Upper lobe of left lung (tissue), 4 donors: ENCODE data around the gene TCEA3.
A peak's percentile ranks its signal among the peaks of the same experiment; 100 is the strongest.

Experiments used
- EP300 ChIP-seq, 4 donors: sonication (generic); formaldehyde crosslinking; IDR thresholded peaks; one replicate each; pipeline ENCODE4 v1.5.1; 2017; ENCODE audit warnings: antibody characterized with exemption in 4 of 4, control low read depth in 2 of 4
- POLR2AphosphoS5 ChIP-seq, 2 donors: sonication (generic); formaldehyde crosslinking; IDR thresholded peaks; one replicate each; pipeline ENCODE4 v1.5.1; 2017; ENCODE audit warnings: antibody characterized with exemption in 2 of 2
- TF ChIP-seq, protein P1 (sequence below), 6 experiments: fragments of 450-650 bp in 4 of 6; fragments of 200-600 bp in 2 of 6; sonication (generic) in 2 of 6; IDR thresholded peaks; one replicate each; pipeline ENCODE4 v1.5.1; 2016 to 2019; ENCODE audit warnings: antibody characterized with exemption in 6 of 6

DNA sequence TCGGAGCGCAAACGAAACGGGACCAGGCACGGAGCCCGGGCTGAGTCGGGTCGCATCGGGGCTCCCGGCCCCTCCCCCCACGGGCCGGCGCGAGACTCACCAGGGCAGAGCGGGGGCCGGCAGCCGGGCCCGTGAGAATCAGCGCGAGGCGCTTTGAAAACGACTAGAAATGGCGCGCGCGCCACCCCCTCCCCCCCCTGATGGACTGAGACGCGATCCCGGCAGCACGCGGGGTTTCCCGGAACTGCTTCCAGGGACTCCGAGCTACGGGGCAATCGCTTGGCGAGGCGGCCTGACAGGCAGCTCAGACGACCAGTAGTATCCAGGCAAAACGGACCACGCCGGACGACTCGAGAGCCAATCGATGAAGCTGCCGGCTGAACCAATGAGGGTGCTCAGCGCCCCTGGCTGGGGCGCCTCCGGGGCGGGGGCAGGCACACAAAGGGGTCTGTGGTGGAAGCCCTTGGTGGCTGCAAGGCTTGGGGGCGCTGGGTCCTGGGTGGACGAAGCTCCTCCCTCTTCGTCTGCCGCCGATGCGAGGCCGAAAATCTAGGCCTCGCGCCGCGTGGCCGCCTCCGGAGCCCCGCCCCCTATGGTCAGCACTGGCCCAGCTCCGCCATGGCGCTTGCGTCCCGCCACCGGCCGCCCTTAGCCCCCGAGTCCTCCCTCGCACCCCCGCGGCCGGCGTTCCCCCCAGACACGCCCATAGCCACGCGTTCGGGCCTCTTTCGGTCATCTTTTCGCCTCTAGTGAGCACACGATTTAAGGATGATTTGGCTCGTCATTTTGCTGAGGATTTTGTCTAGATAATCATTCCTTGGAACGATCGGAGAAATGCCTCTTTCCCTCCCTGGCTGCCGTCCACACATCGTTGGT lies 80.2 kb downstream of the TCEA3 start, which contains the start of gene HNRNPR:
- TF ChIP-seq, protein P1, sequence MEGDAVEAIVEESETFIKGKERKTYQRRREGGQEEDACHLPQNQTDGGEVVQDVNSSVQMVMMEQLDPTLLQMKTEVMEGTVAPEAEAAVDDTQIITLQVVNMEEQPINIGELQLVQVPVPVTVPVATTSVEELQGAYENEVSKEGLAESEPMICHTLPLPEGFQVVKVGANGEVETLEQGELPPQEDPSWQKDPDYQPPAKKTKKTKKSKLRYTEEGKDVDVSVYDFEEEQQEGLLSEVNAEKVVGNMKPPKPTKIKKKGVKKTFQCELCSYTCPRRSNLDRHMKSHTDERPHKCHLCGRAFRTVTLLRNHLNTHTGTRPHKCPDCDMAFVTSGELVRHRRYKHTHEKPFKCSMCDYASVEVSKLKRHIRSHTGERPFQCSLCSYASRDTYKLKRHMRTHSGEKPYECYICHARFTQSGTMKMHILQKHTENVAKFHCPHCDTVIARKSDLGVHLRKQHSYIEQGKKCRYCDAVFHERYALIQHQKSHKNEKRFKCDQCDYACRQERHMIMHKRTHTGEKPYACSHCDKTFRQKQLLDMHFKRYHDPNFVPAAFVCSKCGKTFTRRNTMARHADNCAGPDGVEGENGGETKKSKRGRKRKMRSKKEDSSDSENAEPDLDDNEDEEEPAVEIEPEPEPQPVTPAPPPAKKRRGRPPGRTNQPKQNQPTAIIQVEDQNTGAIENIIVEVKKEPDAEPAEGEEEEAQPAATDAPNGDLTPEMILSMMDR (IDR thresholded peaks at IDR 0.05) = peak in 3 of 6 experiments; percentile 22 to 45 (median 39)
- TF ChIP-seq POLR2AphosphoS5 (IDR thresholded peaks at IDR 0.05) (peak; percentile 45 to 63), EP300 (IDR thresholded peaks at IDR 0.05) (peak in 1 of 4 donors; percentile 16)
